ENCODE data around the gene C1QL2.

The C1QL2 gene

DNA sequence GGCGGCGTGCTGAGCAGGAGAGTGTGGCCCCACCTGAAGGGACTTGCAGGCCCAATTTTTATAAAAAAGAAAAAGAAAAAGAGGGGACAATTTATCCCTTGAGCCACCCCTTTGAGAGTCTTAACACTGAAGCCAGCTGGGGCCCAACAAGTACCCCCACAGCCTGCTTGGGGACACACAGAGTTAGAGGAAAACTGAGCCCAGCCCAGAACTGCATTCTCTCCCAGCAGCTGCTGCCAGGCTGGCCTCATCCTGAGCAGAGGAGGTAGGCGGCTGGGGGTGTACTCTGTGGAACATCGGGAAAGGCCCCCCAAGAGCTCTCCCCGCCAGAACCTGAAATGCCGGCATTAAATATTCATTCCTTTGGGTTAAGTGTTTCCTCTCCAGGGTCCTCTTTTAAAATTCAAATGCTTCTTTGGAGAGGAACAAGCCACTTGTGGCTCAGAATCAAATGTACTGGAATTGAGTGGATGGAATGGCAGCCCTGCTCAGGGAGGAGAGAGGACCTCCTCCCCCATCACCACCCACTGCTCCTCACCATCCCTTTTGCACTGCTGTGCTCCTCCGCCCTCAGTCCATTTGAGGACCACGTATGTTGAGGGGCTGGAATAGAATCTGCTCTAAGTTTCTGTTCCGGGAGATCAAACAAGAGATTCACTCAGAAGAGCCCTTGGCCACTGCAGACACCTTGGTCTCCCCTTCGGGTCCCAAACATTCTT is 45.6 kb downstream of the C1QL2 start:
- Mint-ChIP-seq H3K9me3 (peaks cover 6% of the 10 kb centered on the region), H3K4me1 (ENCODE audit: low read depth) (no peaks in the 10 kb centered on the region), H3K27me3 (ENCODE audit: low read depth) (no peaks in the 10 kb centered on the region), H3K36me3 (ENCODE audit: low read depth) (no peaks in the 10 kb centered on the region), H3K4me3 (no peak overlapping the region), H3K27ac (no peak overlapping the region)

DNA sequence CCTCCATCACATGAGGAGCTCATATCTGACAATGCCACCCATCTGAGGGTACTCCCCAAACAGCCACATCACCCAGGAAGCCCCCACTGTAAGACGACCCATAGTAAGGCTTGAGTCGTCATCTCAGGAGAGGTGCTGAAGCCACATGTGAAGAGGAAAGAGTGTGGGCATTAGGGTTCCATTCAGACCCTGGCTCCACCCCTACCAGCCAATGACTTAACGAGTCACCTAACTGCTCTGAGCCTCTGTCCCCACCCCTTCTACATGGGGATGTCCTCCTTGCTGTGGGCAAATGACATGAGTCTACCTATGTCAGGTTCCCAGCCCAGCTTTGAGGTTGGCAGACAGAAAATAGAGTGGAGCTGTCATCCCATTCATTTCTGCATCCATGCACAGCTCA is 46.3 kb downstream of the C1QL2 start:
- Mint-ChIP-seq H3K36me3 (ENCODE audit: low read depth) (no peaks in the 10 kb centered on the region), H3K4me3 (no peak overlapping the region), H3K27me3 (ENCODE audit: low read depth) (no peaks in the 10 kb centered on the region), H3K4me1 (ENCODE audit: low read depth) (no peaks in the 10 kb centered on the region), H3K9me3 (peaks cover 6% of the 10 kb centered on the region), H3K27ac (no peak overlapping the region)

DNA sequence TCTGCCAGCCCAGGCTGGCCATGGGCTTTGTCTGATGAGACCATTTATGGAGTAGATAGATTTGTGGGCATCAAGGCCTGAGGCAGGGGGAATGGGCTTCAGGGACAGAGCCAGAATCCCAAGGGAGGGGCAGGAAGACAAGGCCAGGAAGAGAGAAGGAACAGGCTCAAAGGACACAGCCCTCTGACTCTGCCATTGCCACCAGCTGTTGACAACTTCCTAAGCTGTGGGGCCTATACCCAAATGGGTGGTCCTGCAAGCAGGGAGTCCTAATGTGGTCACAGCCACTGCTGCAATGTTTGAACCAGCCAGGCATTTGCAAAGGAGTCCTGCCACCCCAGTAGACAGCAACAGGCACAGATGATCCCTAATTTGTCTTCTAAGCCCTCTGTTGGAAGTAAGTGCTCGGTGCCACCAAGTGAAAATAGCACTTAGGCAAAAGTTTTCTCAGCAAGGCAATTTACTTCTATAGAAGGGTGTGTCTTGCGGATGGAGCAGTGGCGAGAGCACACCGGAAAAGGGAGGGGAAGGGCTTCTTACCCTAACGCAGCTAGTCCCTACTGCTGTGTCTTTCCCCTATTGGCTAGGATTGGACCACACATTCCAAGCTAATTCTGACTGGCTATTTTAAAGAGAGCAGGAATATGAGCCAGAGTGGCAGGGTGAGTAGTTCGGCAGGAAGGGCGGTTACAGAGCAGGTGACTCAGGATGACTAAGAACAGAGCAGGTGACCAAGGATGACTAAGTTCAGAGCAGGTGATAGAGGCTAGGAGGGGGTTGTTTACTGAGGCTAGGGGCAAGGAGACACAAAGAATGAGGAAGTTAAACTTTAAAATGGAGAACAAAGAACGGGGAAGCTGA is 47.2 kb downstream of the C1QL2 start:
- H3K36me3 Mint-ChIP-seq (ENCODE audit: low read depth), result no peaks in the 10 kb centered on the region
- peaks cover 6% of the 10 kb centered on the region for H3K9me3 Mint-ChIP-seq
- no peaks in the 10 kb centered on the region for H3K4me1 Mint-ChIP-seq (ENCODE audit: low read depth)
- H3K4me3 Mint-ChIP-seq, result no peak overlapping the region
- H3K27ac Mint-ChIP-seq, result no peak overlapping the region
- H3K27me3 Mint-ChIP-seq (ENCODE audit: low read depth), result no peaks in the 10 kb centered on the region

DNA sequence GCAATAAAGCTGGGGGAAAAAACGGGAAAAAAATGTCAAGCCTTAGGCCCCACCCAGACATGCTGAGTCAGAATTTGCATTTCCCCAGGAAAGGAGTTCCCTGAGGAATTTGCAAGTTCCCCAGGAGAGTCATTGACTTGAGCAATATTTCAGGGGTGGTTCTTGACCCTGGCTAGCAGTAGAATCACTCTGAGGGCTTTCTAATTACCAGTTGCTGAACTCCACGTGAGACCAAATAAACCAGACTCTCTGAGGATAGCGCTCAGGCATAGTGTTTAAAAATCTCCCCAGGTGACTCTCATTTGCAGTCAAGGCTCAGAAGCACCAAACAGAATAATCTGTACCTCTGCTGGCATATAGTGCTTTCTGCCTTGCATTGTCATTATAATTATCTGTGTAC is 48.7 kb downstream of the C1QL2 start:
- Mint-ChIP-seq H3K27me3 (ENCODE audit: low read depth) (no peaks in the 10 kb centered on the region), H3K9me3 (peaks cover 6% of the 10 kb centered on the region), H3K27ac (no peak overlapping the region), H3K4me1 (ENCODE audit: low read depth) (no peaks in the 10 kb centered on the region), H3K4me3 (no peak overlapping the region), H3K36me3 (ENCODE audit: low read depth) (no peaks in the 10 kb centered on the region)

DNA sequence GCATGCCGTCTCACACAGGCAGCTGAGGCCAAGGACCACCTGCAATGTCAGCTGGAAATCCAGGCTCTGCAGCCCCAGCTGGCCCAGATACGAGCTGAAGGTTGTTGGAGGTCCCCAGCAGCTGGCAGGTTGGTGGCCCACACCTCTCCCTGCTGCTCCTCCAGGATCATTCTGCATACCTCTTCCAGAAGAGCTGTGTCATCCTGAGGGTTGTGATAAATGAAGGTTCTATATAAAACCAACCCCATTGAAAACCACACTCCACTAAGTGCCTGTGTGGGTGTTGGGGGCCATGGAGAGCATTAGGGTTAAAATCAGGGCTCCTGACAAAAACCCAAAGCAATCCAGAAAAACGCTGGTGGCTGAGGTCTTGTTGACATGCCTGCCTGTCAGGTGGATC is 50.4 kb downstream of the C1QL2 start:
- Mint-ChIP-seq H3K4me1 (ENCODE audit: low read depth) (no peaks in the 10 kb centered on the region), H3K36me3 (ENCODE audit: low read depth) (no peaks in the 10 kb centered on the region), H3K27ac (no peak overlapping the region), H3K4me3 (no peak overlapping the region), H3K27me3 (ENCODE audit: low read depth) (no peaks in the 10 kb centered on the region), H3K9me3 (peaks cover 11% of the 10 kb centered on the region)

DNA sequence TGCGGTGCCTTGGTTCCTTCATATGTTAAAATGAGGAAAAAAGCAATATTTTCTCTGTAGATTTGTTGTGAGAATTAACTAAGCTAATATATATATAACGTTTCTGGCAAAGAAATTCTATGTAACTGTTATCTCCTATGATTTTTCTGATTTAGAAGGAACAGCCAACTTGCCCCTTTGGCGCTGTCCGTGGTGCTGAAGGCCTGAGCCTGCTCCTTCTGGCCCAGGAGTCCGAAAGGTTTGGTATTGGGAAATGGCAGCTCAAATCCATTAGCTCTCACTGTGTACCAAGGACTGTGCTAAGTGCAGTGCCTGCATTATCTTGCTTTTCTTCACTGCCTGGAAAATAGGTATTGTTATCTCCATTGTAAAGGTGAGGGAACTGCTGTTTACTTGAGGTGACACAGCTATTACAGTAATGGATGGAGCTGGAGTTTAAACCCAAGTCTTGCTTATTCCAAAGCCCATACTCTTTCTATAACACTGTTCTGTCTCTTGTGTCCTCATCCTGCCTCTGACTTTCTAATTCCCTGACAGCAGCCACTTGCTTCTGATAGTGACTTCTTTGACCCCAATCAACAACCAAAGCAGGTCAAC is 52.2 kb downstream of the C1QL2 start:
- no peaks in the 10 kb centered on the region for H3K27me3 Mint-ChIP-seq (ENCODE audit: low read depth)
- peaks cover 11% of the 10 kb centered on the region for H3K9me3 Mint-ChIP-seq
- H3K4me1 Mint-ChIP-seq (ENCODE audit: low read depth), result no peaks in the 10 kb centered on the region
- H3K36me3 Mint-ChIP-seq (ENCODE audit: low read depth), result no peaks in the 10 kb centered on the region
- no peak overlapping the region for H3K4me3 Mint-ChIP-seq
- H3K27ac Mint-ChIP-seq, result no peak overlapping the region
